Endometrial microvascular endothelial cells (primary cell): ENCODE data around the gene CDK14. TPM values are rescaled to one million over a fixed set of nuclear protein-coding genes. Genes with fewer than 3 reads are reported as not detected.

Source experiments
- in situ Hi-C: cut with HindIII; loops from 2 replicates; pipeline ENCODE4 v1.10.0; 2017; ENCODE audit warnings: low sequenced_read_pairs, low pct_unique_long_range_greater_than_20kb; ENCODE audit errors: inconsistent ontology term
- total RNA-seq: library from RNA; depleted of rRNA; stranded (reverse); fragments of >200 nt; gene quantifications from one replicate; pipeline ENCODE4 v1.2.3, GENCODE V29; 2015; ENCODE audit errors: inconsistent ontology term

Gene CDK14
- total RNA-seq, 1 donor from 2014 or later: 7.2 TPM

GRCh38 chr7:90816511-90817142, 220.5 kb downstream of the CDK14 start:
- in situ Hi-C loops: no loop called here

GRCh38 chr7:90817151-90817550, 221.0 kb downstream of the CDK14 start:
- in situ Hi-C loops: no loop called here

- in situ Hi-C loops: no loop called here
These were observed 221.7 kb downstream of the CDK14 start for GRCh38 chr7:90817846-90818245.

- in situ Hi-C loops: no loop called here
These were observed 222.2 kb downstream of the CDK14 start for GRCh38 chr7:90818341-90818740.

GRCh38 chr7:90821961-90822620, 226.0 kb downstream of the CDK14 start:
- in situ Hi-C loops: no loop called here

- in situ Hi-C loops: no loop called here
These were observed 228.5 kb downstream of the CDK14 start for GRCh38 chr7:90824386-90825307.

- in situ Hi-C loops: no loop called here
These were observed 229.7 kb downstream of the CDK14 start for GRCh38 chr7:90825779-90826178.

- in situ Hi-C loops: no loop called here
These were observed 232.5 kb downstream of the CDK14 start for GRCh38 chr7:90828601-90829000.

- in situ Hi-C loops: no loop called here
These were observed 234.2 kb downstream of the CDK14 start for GRCh38 chr7:90830308-90830707.

- in situ Hi-C loops: no loop called here
These were observed 236.6 kb downstream of the CDK14 start for GRCh38 chr7:90832726-90833125.

- in situ Hi-C loops: no loop called here
These were observed 237.3 kb downstream of the CDK14 start for GRCh38 chr7:90833443-90833842.

GRCh38 chr7:90834771-90835170, 238.7 kb downstream of the CDK14 start:
- in situ Hi-C loops: no loop called here

GRCh38 chr7:90835861-90836260, 239.7 kb downstream of the CDK14 start:
- in situ Hi-C loops: no loop called here

GRCh38 chr7:90836937-90837336, 240.8 kb downstream of the CDK14 start:
- in situ Hi-C loops: no loop called here

GRCh38 chr7:90838799-90839198, 242.7 kb downstream of the CDK14 start:
- in situ Hi-C loops: no loop called here

- in situ Hi-C loops: no loop called here
These were observed 243.2 kb downstream of the CDK14 start for GRCh38 chr7:90839316-90839715.

GRCh38 chr7:90839727-90840291, 243.7 kb downstream of the CDK14 start:
- in situ Hi-C loops: no loop called here

- in situ Hi-C loops: no loop called here
These were observed 245.8 kb downstream of the CDK14 start for GRCh38 chr7:90841759-90842429.

- in situ Hi-C loops: no loop called here
These were observed 246.3 kb downstream of the CDK14 start for GRCh38 chr7:90842430-90842788.
